ENCODE data around the gene MED16.

- no peak for TF ChIP-seq CTCF (IDR thresholded peaks at IDR 0.05)
- TF ChIP-seq POLR2A (IDR thresholded peaks at IDR 0.05) = no peak
- TF ChIP-seq EP300 (IDR thresholded peaks at IDR 0.05) = no peak
- no peak for TF ChIP-seq POLR2AphosphoS5 (IDR thresholded peaks at IDR 0.05)
Measured at GRCh38 chr19:875265-875879, 17.6 kb downstream of the MED16 start.

Measured in stomach (tissue), 4 donors.